ENCODE results near the gene EXOSC9.

DNA sequence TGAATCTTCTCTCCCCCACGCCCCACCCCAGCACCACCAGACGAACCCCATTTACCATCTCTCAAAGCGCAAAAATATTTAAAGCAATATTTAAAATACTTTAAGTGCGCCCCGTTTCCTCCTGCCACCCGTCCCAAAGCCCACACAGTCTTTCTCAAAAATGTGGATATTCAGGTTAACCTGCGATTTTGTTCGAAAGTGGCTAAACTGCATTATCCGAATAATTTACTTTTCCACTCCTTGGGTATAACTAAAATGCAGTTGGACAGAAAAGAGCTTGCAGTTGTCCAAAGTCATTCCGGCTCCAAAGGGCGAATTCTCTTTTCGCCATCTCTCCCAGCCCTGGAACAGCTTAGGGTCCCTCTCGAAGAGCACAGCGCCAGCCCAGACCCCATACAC, 36.8 kb upstream of the EXOSC9 start:
- TF ChIP-seq, protein P1, sequence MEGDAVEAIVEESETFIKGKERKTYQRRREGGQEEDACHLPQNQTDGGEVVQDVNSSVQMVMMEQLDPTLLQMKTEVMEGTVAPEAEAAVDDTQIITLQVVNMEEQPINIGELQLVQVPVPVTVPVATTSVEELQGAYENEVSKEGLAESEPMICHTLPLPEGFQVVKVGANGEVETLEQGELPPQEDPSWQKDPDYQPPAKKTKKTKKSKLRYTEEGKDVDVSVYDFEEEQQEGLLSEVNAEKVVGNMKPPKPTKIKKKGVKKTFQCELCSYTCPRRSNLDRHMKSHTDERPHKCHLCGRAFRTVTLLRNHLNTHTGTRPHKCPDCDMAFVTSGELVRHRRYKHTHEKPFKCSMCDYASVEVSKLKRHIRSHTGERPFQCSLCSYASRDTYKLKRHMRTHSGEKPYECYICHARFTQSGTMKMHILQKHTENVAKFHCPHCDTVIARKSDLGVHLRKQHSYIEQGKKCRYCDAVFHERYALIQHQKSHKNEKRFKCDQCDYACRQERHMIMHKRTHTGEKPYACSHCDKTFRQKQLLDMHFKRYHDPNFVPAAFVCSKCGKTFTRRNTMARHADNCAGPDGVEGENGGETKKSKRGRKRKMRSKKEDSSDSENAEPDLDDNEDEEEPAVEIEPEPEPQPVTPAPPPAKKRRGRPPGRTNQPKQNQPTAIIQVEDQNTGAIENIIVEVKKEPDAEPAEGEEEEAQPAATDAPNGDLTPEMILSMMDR (conservative IDR thresholded peaks at IDR 0.05 in 1 of 2, IDR thresholded peaks at IDR 0.05 in 1 of 2; ENCODE audit: low read depth in 1 of 2, low read length in 2 of 2) = no peak
- no peak for TF ChIP-seq EZH2 (IDR thresholded peaks at IDR 0.05; ENCODE audit: low read length, missing control alignments)

Data from fibroblast of lung (primary cell).